ENCODE results near the gene HTRA3. TPM values are rescaled to one million over a fixed set of nuclear protein-coding genes. Genes with fewer than 3 reads are reported as not detected.

HTRA3 gene
- total RNA-seq, 4 donors from 2014 or later = 56.1 to 82.2 (median 67.2) TPM

- Histone ChIP-seq H3K27me3 (no peaks in the 10 kb centered on the region), H3K4me3 (no peak overlapping the region), H3K27ac (replicated peaks in 1 of 4) (peak overlapping the region in 3 of 4 donors; percentile 11 to 33 (median 21)), H3K9me3 (no peaks in the 10 kb centered on the region), H3K36me3 (no peaks in the 10 kb centered on the region), H3K4me1 (peaks cover 17 to 62% (median 52%) of the 10 kb centered on the region in 4 donors)
- intact Hi-C loops (cut with DNase I) = no loop called here
- WGBS = 44% methylated on average over 8 of the region's 8 CpGs
- DNase-seq (ENCODE audit: extremely low spot score) = no peak
- TF ChIP-seq, protein P1, sequence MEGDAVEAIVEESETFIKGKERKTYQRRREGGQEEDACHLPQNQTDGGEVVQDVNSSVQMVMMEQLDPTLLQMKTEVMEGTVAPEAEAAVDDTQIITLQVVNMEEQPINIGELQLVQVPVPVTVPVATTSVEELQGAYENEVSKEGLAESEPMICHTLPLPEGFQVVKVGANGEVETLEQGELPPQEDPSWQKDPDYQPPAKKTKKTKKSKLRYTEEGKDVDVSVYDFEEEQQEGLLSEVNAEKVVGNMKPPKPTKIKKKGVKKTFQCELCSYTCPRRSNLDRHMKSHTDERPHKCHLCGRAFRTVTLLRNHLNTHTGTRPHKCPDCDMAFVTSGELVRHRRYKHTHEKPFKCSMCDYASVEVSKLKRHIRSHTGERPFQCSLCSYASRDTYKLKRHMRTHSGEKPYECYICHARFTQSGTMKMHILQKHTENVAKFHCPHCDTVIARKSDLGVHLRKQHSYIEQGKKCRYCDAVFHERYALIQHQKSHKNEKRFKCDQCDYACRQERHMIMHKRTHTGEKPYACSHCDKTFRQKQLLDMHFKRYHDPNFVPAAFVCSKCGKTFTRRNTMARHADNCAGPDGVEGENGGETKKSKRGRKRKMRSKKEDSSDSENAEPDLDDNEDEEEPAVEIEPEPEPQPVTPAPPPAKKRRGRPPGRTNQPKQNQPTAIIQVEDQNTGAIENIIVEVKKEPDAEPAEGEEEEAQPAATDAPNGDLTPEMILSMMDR (IDR thresholded peaks at IDR 0.05) = no peak
- TF ChIP-seq POLR2AphosphoS5 (IDR thresholded peaks at IDR 0.05) (peak in 1 of 2 donors; percentile 21), EP300 (IDR thresholded peaks at IDR 0.05) (no peak)
These were observed 86.5 kb downstream of the HTRA3 start for GRCh38 chr4:8355864-8356565.

Other genes with a start within 250 kb of the HTRA3 start
- 10 to 100 TPM in 1 of 4 donors, 1 to 10 TPM in 3; 4.2 to 28.5 (median 8.7) TPM for gene ABLIM2, start 110.9 kb upstream of the HTRA3 start, total RNA-seq
- 10 to 100 TPM; 13.7 to 18.7 (median 15.2) TPM for gene SH3TC1, start 70.5 kb upstream of the HTRA3 start, total RNA-seq
- gene ACOX3, start 171.0 kb downstream of the HTRA3 start, total RNA-seq = 10 to 100 TPM; 32.0 to 77.2 (median 43.8) TPM
- gene TRMT44, start 171.0 kb downstream of the HTRA3 start, total RNA-seq = 10 to 100 TPM; 14.6 to 21.6 (median 19.4) TPM

Data from esophagus muscularis mucosa (tissue), 4 donors.